Transverse colon (tissue), 4 donors: Measurements from ENCODE around the gene ECHDC3. TPM values are rescaled to one million over a fixed set of nuclear protein-coding genes. Genes with fewer than 3 reads are reported as not detected.
"Not testable (repeated sequence)": the region's sequence is repeated elsewhere in the genome, so short reads cannot be mapped to it uniquely, and the experiment has no call there.

Source experiments
- DNase-seq: peaks from one replicate; pipeline ENCODE4 v3.0.0-alpha.2; 2019
- H3K27ac ChIP-seq, 4 donors: fragments of 200-600 bp; sonication (generic); 2 replicates each; pipeline ENCODE4 v1.5.1; 2016 to 2018; ENCODE audit warnings: inconsistent platforms in 4 of 4
- H3K27me3 ChIP-seq: fragments of 200-600 bp; sonication (generic); 2 replicates; pipeline ENCODE4 v1.5.1; 2017; ENCODE audit warnings: inconsistent platforms
- H3K36me3 ChIP-seq, 4 donors: fragments of 200-600 bp; sonication (generic); 2 replicates each; pipeline ENCODE4 v1.5.1; 2017 to 2019; ENCODE audit warnings: inconsistent platforms in 4 of 4
- H3K4me1 ChIP-seq, 4 donors: fragments of 200-600 bp; sonication (generic); 2 replicates each; pipeline ENCODE4 v1.5.1; 2017 to 2020; ENCODE audit warnings: inconsistent platforms in 4 of 4
- H3K4me3 ChIP-seq, 4 donors: fragments of 200-600 bp; sonication (generic); 1 replicate in 1 of 4; 2 replicates in 3 of 4; pipeline versions ENCODE4 v1.5.1 to v1.6.1; 2017 to 2019; ENCODE audit warnings: inconsistent platforms in 4 of 4
- H3K9me3 ChIP-seq, 2 donors: fragments of 200-600 bp; sonication (generic); 2 replicates each; pipeline ENCODE4 v1.5.1; 2017 to 2019; ENCODE audit warnings: inconsistent platforms in 2 of 2
- CTCF ChIP-seq, 5 experiments: fragments of 200-600 bp in 3 of 5; fragments of 450-650 bp in 2 of 5; sonication (generic) in 3 of 5; IDR thresholded peaks; 1 replicate in 2 of 5; 2 replicates in 3 of 5; pipeline ENCODE4 v1.5.1; 2016 to 2017; ENCODE audit warnings: antibody characterized with exemption in 5 of 5, inconsistent platforms in 3 of 5, mild to moderate bottlenecking in 2 of 5, moderate library complexity in 1 of 5
- EP300 ChIP-seq: sonication (generic); formaldehyde crosslinking; IDR thresholded peaks from one replicate; pipeline ENCODE4 v1.6.1; 2017; ENCODE audit warnings: antibody characterized with exemption, low read depth
- POLR2A ChIP-seq: fragments of 450-650 bp; IDR thresholded peaks from one replicate; pipeline ENCODE4 v1.6.1; 2016; ENCODE audit warnings: antibody characterized with exemption, mild to moderate bottlenecking, moderate library complexity
- POLR2AphosphoS5 ChIP-seq, 3 donors: sonication (generic); formaldehyde crosslinking; IDR thresholded peaks; one replicate each; pipeline ENCODE4 v1.6.1; 2016; ENCODE audit warnings: antibody characterized with exemption in 3 of 3
- WGBS, 2 donors: methylation state at CpG; one replicate each; pipeline ENCODE4 v1.1.5; 2018; ENCODE audit warnings: low coverage in 1 of 2; 5-methylcytosine and 5-hydroxymethylcytosine counted together
- in situ Hi-C, 4 donors: fragments of 200-750 bp; cut with MboI; loops; one replicate each; pipeline versions ENCODE4 v1.15.0 to v1.15.1; 2017; ENCODE audit warnings: low sequenced_read_pairs in 3 of 4, low pct_ligation_motif_present in 1 of 4, low pct_unique_long_range_greater_than_20kb in 1 of 4
- intact Hi-C: fragments of 100-400 bp; cut with DNase I; formaldehyde crosslinking; loops from one replicate; pipeline ENCODE4 v1.15.1; 2023; ENCODE audit warnings: low total_unique reads
- total RNA-seq, 4 donors: library from RNA; depleted of rRNA; stranded (reverse); fragments of >200 nt; gene quantifications; one replicate each; pipeline ENCODE4 v1.1.0, GENCODE V29; 2016

Gene ECHDC3
- total RNA-seq, 4 donors from 2014 or later = 0.75 to 5.7 (median 4.0) TPM

- TF ChIP-seq POLR2AphosphoS5 (IDR thresholded peaks at IDR 0.05) (no peak), EP300 (no peak), CTCF (IDR thresholded peaks at IDR 0.05) (no peak), POLR2A (no peak)
- 84% methylated on average over 8 of the region's 8 CpGs; no CpG with 5 or more reads in 1 of the 2 donors for WGBS, 2 donors
- Histone ChIP-seq H3K4me3 (no peak overlapping the region), H3K27me3 (no peaks in the 10 kb centered on the region), H3K4me1 (peaks cover 0 to 7% (median 0%) of the 10 kb centered on the region in 4 donors), H3K27ac (no peak overlapping the region), H3K36me3 (no peaks in the 10 kb centered on the region), H3K9me3 (no peaks in the 10 kb centered on the region)
- DNase-seq = no peak
- intact Hi-C loops (no loop called here), in situ Hi-C loops (no loop called here)
These were observed 38.1 kb upstream of the ECHDC3 start for GRCh38 chr10:11704092-11704491.

DNA sequence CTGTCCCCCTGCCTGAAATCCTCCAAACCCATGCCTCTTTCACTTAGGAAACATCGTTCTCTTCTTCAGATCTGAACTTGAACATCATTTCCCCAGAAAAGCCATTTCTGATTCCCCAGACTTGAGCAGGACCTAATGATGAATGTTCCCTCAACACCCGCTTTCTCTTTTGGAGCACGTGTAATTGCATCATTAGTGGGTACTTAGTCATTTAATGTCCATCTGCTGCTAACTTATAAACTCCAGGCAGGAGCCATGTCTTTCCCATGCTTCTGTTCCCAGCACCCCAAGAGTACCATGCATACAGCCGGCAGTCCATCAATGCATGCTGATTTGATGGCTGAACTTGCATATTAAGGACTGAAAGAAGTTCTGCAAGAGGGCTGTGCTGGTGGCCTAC, 36.5 kb upstream of the ECHDC3 start:
- Histone ChIP-seq H3K4me1 (peaks cover 0 to 7% (median 0%) of the 10 kb centered on the region in 4 donors), H3K27me3 (no peaks in the 10 kb centered on the region), H3K36me3 (no peaks in the 10 kb centered on the region), H3K9me3 (no peaks in the 10 kb centered on the region), H3K27ac (no peak overlapping the region), H3K4me3 (no peak overlapping the region)
- in situ Hi-C loops (no loop called here), intact Hi-C loops (no loop called here)
- WGBS, 2 donors = 82 to 84% methylated on average over 1 to 4 of the region's 4 CpGs
- no peak for DNase-seq
- TF ChIP-seq POLR2A (no peak), CTCF (IDR thresholded peaks at IDR 0.05) (no peak), EP300 (no peak), POLR2AphosphoS5 (IDR thresholded peaks at IDR 0.05) (no peak)

GRCh38 chr10:11706895-11707567, 35.2 kb upstream of the ECHDC3 start:
- Histone ChIP-seq H3K36me3 (no peaks in the 10 kb centered on the region), H3K9me3 (no peaks in the 10 kb centered on the region), H3K4me3 (no peak overlapping the region), H3K27ac (no peak overlapping the region), H3K4me1 (peaks cover 0 to 7% (median 0%) of the 10 kb centered on the region in 4 donors), H3K27me3 (no peaks in the 10 kb centered on the region)
- in situ Hi-C loops = no loop called here
- 90 to 100% methylated on average over 1 to 10 of the region's 10 CpGs for WGBS, 2 donors
- intact Hi-C loops = no loop called here
- DNase-seq = no peak
- no peak for TF ChIP-seq CTCF (IDR thresholded peaks at IDR 0.05)
- no peak for TF ChIP-seq EP300
- no peak for TF ChIP-seq POLR2A
- no peak for TF ChIP-seq POLR2AphosphoS5 (IDR thresholded peaks at IDR 0.05)

DNA sequence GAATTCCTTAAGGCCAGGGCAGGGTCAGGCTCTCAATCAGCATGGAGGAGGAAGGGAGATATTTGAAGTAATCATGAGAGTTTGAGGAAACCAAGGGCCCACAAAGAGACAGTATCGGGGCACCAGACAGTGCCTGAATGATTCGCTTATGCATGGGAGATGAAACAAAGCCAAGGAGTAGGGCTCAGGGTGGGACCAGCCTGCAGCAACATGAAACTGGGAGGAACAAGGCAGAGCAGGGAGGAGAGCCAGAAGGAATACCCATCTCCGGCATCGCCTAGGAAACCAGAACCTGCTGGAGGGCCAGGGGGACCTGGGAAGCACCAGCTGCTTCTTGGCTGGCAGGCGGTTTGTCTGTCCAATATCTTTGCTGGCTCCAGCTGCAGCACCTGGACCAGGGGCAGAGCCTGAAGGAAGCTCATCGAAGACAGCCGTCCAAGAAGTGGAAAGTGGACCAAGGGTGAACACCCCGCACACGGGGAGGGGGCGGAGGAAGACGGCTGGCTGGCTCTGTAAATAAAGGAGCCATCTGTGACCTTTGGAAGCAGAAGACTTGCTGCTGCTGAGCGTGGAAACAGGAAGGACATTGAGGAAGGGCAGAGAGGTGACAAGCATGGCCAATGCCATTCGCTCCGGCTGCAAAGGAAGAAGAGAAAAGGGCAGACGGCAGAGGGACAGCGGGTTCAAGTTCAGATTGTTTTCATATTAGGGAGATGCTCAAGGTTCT, 34.4 kb upstream of the ECHDC3 start:
- Histone ChIP-seq H3K27ac (no peak overlapping the region), H3K4me3 (no peak overlapping the region), H3K9me3 (no peaks in the 10 kb centered on the region), H3K4me1 (peaks cover 0 to 3% (median 0%) of the 10 kb centered on the region in 4 donors), H3K27me3 (no peaks in the 10 kb centered on the region), H3K36me3 (no peaks in the 10 kb centered on the region)
- TF ChIP-seq POLR2A (no peak), CTCF (IDR thresholded peaks at IDR 0.05) (no peak), POLR2AphosphoS5 (IDR thresholded peaks at IDR 0.05) (peak in 2 of 3 donors; percentile 13 to 26), EP300 (no peak)
- DNase-seq = peak; percentile 13
- intact Hi-C loops = loop anchor here (2.0 kb wide), 1 partner anchor 19 kb away; no protein-coding TSS in a partner anchor
- in situ Hi-C loops = no loop called here
- 60 to 61% methylated on average over 6 to 16 of the region's 16 CpGs for WGBS, 2 donors

- H3K9me3 ChIP-seq, H3K4me3 ChIP-seq, H3K27me3 ChIP-seq, H3K27ac ChIP-seq, in situ Hi-C loops, DNase-seq, H3K4me1 ChIP-seq, H3K36me3 ChIP-seq: not testable (repeated sequence)
- intact Hi-C loops = loop anchor here (2.0 kb wide), 1 partner anchor 20 kb away; no protein-coding TSS in a partner anchor
- WGBS, 2 donors = 90% methylated on average over 3 to 6 of the region's 6 CpGs
These were observed 33.4 kb upstream of the ECHDC3 start for GRCh38 chr10:11708801-11709200.
